GM23338 (cell line): Measurements from ENCODE around the gene FKBP10. TPM values are rescaled to one million over a fixed set of nuclear protein-coding genes. Genes with fewer than 3 reads are reported as not detected.

Experiments used
- ATAC-seq: fragments of 200-7000 bp; cut with Tn5 transposase; 3 replicates; pipeline ENCODE4 v1.9.1; 2020
- DNase-seq: peaks from one replicate; pipeline ENCODE4 v3.0.0-alpha.2; 2015; ENCODE audit warnings: low spot score
- H2AFZ ChIP-seq: fragments of 200-600 bp; sonication (generic); 2 replicates; pipeline ENCODE4 v1.8.0; 2016; ENCODE audit warnings: antibody characterized with exemption, mild to moderate bottlenecking, moderate library complexity
- H3F3A ChIP-seq: fragments of 200-600 bp; sonication (generic); replicated peaks from 2 replicates; pipeline ENCODE4 v1.8.0; 2017; ENCODE audit warnings: antibody characterized with exemption, mixed run types, low read depth
- H3K27ac ChIP-seq: fragments of 200-600 bp; sonication (generic); 2 replicates; pipeline ENCODE4 v1.6.1; 2016; ENCODE audit warnings: low read depth
- H3K27me3 ChIP-seq: fragments of 200-600 bp; sonication (generic); 2 replicates; pipeline ENCODE4 v1.8.0; 2016; ENCODE audit warnings: mild to moderate bottlenecking, mixed run types, moderate library complexity; ENCODE audit not compliant: insufficient read depth
- H3K36me3 ChIP-seq: fragments of 200-600 bp; sonication (generic); 2 replicates; pipeline ENCODE4 v1.8.0; 2016; ENCODE audit warnings: mild to moderate bottlenecking; ENCODE audit not compliant: insufficient read depth
- H3K4me1 ChIP-seq: fragments of 200-600 bp; sonication (generic); 2 replicates; pipeline ENCODE4 v1.8.0; 2016; ENCODE audit warnings: mild to moderate bottlenecking, moderate library complexity; ENCODE audit not compliant: insufficient read depth
- H3K4me2 ChIP-seq: fragments of 200-600 bp; sonication (generic); 2 replicates; pipeline ENCODE4 v1.7.1; 2017; ENCODE audit warnings: mixed run types
- H3K4me3 ChIP-seq: fragments of 200-600 bp; sonication (generic); 2 replicates; pipeline ENCODE4 v1.6.1; 2016; ENCODE audit warnings: mixed run types
- H3K79me2 ChIP-seq: fragments of 200-600 bp; sonication (generic); replicated peaks from 2 replicates; pipeline ENCODE4 v1.8.0; 2017; ENCODE audit warnings: mild to moderate bottlenecking; ENCODE audit not compliant: insufficient read depth
- H3K9me2 ChIP-seq: fragments of 200-600 bp; sonication (generic); 2 replicates; pipeline ENCODE4 v1.8.0; 2017; ENCODE audit not compliant: insufficient read depth
- H4K20me1 ChIP-seq: fragments of 200-600 bp; sonication (generic); replicated peaks from 2 replicates; pipeline ENCODE4 v1.8.0; 2017; ENCODE audit warnings: mild to moderate bottlenecking; ENCODE audit not compliant: insufficient read depth
- H3K27ac Mint-ChIP-seq: 2 replicates; pipeline ENCODE4 v1.8.0; 2020; ENCODE audit warnings: inconsistent platforms, mild to moderate bottlenecking, moderate library complexity, mixed read lengths
- H3K27me3 Mint-ChIP-seq: 3 replicates; pipeline ENCODE4 v1.8.0; 2022; ENCODE audit warnings: low read depth, mild to moderate bottlenecking, moderate library complexity, mixed read lengths, inconsistent platforms; ENCODE audit not compliant: insufficient read depth, poor library complexity
- H3K36me3 Mint-ChIP-seq: 3 replicates; pipeline ENCODE4 v1.8.0; 2021; ENCODE audit warnings: low read depth, mild to moderate bottlenecking, inconsistent platforms, moderate library complexity, mixed read lengths
- H3K4me1 Mint-ChIP-seq: 3 replicates; pipeline ENCODE4 v1.8.0; 2020; ENCODE audit warnings: mild to moderate bottlenecking, inconsistent platforms, mixed read lengths
- H3K4me3 Mint-ChIP-seq: 3 replicates; pipeline ENCODE4 v1.8.0; 2021; ENCODE audit warnings: moderate library complexity, mild to moderate bottlenecking, inconsistent platforms, mixed read lengths
- H3K9me3 Mint-ChIP-seq: 3 replicates; pipeline ENCODE4 v1.8.0; 2020; ENCODE audit warnings: moderate library complexity, mild to moderate bottlenecking, inconsistent platforms, mixed read lengths
- CREB1 ChIP-seq: fragments of 250-450 bp; sonication (Bioruptor Pico); IDR thresholded peaks from 2 replicates; pipeline ENCODE4 v1.5.0; 2020; ENCODE audit warnings: low read depth, mild to moderate bottlenecking, moderate library complexity
- EZH2phosphoT487 ChIP-seq: fragments of 200-600 bp; sonication (generic); IDR thresholded peaks from one replicate; pipeline ENCODE4 v1.8.1; 2018; ENCODE audit warnings: antibody characterized with exemption; ENCODE audit not compliant: unreplicated experiment
- JUNB ChIP-seq: IDR thresholded peaks from one replicate; pipeline ENCODE4 v1.6.1; 2016; ENCODE audit warnings: antibody characterized with exemption; ENCODE audit not compliant: unreplicated experiment
- POLR2AphosphoS5 ChIP-seq: IDR thresholded peaks from 2 replicates; pipeline ENCODE4 v1.6.1; 2016; ENCODE audit warnings: antibody characterized with exemption, low read depth
- STAT1 ChIP-seq: IDR thresholded peaks from one replicate; pipeline ENCODE4 v1.6.1; 2016; ENCODE audit warnings: antibody characterized with exemption; ENCODE audit not compliant: unreplicated experiment
- ZNF114 ChIP-seq: fragments of 250-450 bp; sonication (Bioruptor Pico); IDR thresholded peaks from 2 replicates; pipeline ENCODE4 v1.5.0; 2020; ENCODE audit warnings: mild to moderate bottlenecking, moderate library complexity
- ZNF331 ChIP-seq: fragments of 250-450 bp; sonication (Bioruptor Pico); IDR thresholded peaks from 2 replicates; pipeline ENCODE4 v1.5.0; 2020; ENCODE audit warnings: low read depth, mild to moderate bottlenecking, moderate library complexity
- polyA plus RNA-seq: library from polyadenylated mRNA; unstranded; fragments of >200 nt; fragmentation: Nextera tagmentation; extraction: Ambion mirVana; gene quantifications from 2 replicates; pipeline ENCODE4 v1.2.1, GENCODE V29; 2016
- total RNA-seq: library from RNA; depleted of rRNA; stranded (reverse); fragments of >200 nt; shearing (Covaris generic); gene quantifications from 2 replicates; pipeline ENCODE4 v1.2.3, GENCODE V29; 2014
- TF ChIP-seq, protein P1 (sequence below): fragments of 250-450 bp; sonication (Bioruptor Pico); IDR thresholded peaks from 2 replicates; pipeline ENCODE4 v1.5.0; 2020; ENCODE audit warnings: mild to moderate bottlenecking, moderate library complexity
- TF ChIP-seq, protein P2 (sequence below), 2 experiments: fragments of 200-600 bp in 1 of 2; sonication (generic) in 1 of 2; conservative IDR thresholded peaks; 2 replicates each; pipeline versions ENCODE4 v1.5.1 to v1.6.1; 2016 to 2017; ENCODE audit warnings: antibody characterized with exemption in 2 of 2, low read depth in 2 of 2, mild to moderate bottlenecking in 2 of 2, moderate library complexity in 1 of 2
- TF ChIP-seq, protein P3 (sequence below): IDR thresholded peaks from 2 replicates; pipeline ENCODE4 v1.6.1; 2016; ENCODE audit warnings: antibody characterized with exemption

Gene FKBP10
- total and polyA plus RNA-seq, 2 experiments from 2014 or later = 26.2 to 151 TPM

DNA sequence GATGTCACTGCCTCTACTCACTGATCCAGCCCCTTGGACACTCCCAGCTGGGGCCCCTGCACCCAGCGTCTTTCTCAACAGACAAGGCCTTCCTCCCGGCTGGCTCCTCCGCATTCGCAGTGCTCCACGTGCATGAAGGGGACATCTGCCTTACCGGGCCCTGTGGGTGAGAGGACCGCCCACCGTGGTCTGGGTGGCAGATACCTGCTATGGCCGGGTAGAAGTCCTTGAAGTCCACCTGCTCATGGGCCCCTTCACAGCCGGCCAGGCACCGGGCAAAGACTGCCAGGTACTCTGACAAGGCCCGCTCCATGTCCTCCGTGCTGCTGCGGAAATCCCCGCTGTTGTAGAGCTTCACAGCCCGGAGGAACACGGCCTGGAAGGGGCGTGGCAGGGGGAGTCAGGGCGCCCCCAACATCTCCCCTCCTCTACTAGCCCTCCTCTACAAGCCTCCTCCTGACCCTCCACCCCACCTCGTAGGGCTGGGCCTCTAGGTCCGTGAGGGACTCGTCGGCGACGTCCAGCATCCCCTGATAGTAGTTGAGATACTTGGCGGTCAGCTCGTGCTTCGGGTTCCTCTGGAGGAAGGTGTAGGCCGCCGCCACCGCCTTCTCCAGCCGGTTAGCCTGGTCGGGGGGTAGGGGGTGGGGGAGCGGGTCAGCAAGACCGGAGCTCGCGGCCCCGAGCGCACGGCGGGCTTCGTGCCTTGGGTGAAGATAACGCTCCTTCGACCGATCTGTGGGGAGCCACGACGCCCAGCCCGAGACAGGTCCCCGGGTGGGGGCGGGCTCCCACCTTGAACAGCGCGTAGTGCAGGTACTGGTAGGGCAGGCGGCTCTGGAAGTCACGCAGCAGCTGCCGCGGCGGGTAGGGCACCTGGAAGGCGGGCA is 1.9 kb upstream of the FKBP10 start:
- DNase-seq (peak; percentile 58), ATAC-seq (peak; percentile 13)
- Histone ChIP-seq H3K9me2 (no peaks in the 10 kb centered on the region), H3K4me1 (peaks cover 28% of the 10 kb centered on the region), H3K36me3 (no peaks in the 10 kb centered on the region), H2AFZ (peak overlapping the region; percentile 59; the same call in 1 of the 2 replicates), H4K20me1 (no peaks in the 10 kb centered on the region), H3K4me3 (peak overlapping the region; percentile 98), H3F3A (peaks cover 12% of the 10 kb centered on the region), H3K4me2 (peak overlapping the region; percentile 98), H3K27me3 (peaks cover 9% of the 10 kb centered on the region), H3K27ac (no peak overlapping the region), H3K79me2 (peaks cover 38% of the 10 kb centered on the region)
- H3K27ac Mint-ChIP-seq = no peak overlapping the region
- TF ChIP-seq ZNF114 (CRISPR knock-in tag) (no peak), POLR2AphosphoS5 (no peak), EZH2phosphoT487 (no peak), STAT1 (no peak), ZNF331 (CRISPR knock-in tag) (no peak), JUNB (no peak), CREB1 (CRISPR knock-in tag) (no peak)
- TF ChIP-seq, protein P1, sequence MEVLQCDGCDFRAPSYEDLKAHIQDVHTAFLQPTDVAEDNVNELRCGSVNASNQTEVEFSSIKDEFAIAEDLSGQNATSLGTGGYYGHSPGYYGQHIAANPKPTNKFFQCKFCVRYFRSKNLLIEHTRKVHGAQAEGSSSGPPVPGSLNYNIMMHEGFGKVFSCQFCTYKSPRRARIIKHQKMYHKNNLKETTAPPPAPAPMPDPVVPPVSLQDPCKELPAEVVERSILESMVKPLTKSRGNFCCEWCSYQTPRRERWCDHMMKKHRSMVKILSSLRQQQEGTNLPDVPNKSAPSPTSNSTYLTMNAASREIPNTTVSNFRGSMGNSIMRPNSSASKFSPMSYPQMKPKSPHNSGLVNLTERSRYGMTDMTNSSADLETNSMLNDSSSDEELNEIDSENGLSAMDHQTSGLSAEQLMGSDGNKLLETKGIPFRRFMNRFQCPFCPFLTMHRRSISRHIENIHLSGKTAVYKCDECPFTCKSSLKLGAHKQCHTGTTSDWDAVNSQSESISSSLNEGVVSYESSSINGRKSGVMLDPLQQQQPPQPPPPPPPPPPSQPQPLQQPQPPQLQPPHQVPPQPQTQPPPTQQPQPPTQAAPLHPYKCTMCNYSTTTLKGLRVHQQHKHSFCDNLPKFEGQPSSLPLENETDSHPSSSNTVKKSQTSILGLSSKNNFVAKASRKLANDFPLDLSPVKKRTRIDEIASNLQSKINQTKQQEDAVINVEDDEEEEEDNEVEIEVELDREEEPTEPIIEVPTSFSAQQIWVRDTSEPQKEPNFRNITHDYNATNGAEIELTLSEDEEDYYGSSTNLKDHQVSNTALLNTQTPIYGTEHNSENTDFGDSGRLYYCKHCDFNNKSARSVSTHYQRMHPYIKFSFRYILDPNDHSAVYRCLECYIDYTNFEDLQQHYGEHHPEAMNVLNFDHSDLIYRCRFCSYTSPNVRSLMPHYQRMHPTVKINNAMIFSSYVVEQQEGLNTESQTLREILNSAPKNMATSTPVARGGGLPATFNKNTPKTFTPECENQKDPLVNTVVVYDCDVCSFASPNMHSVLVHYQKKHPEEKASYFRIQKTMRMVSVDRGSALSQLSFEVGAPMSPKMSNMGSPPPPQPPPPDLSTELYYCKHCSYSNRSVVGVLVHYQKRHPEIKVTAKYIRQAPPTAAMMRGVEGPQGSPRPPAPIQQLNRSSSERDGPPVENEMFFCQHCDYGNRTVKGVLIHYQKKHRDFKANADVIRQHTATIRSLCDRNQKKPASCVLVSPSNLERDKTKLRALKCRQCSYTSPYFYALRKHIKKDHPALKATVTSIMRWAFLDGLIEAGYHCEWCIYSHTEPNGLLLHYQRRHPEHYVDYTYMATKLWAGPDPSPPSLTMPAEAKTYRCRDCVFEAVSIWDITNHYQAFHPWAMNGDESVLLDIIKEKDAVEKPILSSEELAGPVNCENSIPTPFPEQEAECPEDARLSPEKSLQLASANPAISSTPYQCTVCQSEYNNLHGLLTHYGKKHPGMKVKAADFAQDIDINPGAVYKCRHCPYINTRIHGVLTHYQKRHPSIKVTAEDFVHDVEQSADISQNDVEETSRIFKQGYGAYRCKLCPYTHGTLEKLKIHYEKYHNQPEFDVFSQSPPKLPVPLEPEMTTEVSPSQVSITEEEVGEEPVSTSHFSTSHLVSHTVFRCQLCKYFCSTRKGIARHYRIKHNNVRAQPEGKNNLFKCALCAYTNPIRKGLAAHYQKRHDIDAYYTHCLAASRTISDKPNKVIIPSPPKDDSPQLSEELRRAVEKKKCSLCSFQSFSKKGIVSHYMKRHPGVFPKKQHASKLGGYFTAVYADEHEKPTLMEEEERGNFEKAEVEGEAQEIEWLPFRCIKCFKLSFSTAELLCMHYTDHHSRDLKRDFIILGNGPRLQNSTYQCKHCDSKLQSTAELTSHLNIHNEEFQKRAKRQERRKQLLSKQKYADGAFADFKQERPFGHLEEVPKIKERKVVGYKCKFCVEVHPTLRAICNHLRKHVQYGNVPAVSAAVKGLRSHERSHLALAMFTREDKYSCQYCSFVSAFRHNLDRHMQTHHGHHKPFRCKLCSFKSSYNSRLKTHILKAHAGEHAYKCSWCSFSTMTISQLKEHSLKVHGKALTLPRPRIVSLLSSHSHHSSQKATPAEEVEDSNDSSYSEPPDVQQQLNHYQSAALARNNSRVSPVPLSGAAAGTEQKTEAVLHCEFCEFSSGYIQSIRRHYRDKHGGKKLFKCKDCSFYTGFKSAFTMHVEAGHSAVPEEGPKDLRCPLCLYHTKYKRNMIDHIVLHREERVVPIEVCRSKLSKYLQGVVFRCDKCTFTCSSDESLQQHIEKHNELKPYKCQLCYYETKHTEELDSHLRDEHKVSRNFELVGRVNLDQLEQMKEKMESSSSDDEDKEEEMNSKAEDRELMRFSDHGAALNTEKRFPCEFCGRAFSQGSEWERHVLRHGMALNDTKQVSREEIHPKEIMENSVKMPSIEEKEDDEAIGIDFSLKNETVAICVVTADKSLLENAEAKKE = no peak
- TF ChIP-seq, protein P2, sequence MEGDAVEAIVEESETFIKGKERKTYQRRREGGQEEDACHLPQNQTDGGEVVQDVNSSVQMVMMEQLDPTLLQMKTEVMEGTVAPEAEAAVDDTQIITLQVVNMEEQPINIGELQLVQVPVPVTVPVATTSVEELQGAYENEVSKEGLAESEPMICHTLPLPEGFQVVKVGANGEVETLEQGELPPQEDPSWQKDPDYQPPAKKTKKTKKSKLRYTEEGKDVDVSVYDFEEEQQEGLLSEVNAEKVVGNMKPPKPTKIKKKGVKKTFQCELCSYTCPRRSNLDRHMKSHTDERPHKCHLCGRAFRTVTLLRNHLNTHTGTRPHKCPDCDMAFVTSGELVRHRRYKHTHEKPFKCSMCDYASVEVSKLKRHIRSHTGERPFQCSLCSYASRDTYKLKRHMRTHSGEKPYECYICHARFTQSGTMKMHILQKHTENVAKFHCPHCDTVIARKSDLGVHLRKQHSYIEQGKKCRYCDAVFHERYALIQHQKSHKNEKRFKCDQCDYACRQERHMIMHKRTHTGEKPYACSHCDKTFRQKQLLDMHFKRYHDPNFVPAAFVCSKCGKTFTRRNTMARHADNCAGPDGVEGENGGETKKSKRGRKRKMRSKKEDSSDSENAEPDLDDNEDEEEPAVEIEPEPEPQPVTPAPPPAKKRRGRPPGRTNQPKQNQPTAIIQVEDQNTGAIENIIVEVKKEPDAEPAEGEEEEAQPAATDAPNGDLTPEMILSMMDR (conservative IDR thresholded peaks at IDR 0.05; ENCODE audit: low read depth in 2 of 2) = no peak
- TF ChIP-seq, protein P3, sequence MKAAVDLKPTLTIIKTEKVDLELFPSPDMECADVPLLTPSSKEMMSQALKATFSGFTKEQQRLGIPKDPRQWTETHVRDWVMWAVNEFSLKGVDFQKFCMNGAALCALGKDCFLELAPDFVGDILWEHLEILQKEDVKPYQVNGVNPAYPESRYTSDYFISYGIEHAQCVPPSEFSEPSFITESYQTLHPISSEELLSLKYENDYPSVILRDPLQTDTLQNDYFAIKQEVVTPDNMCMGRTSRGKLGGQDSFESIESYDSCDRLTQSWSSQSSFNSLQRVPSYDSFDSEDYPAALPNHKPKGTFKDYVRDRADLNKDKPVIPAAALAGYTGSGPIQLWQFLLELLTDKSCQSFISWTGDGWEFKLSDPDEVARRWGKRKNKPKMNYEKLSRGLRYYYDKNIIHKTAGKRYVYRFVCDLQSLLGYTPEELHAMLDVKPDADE = no peak
- peaks cover 32% of the 10 kb centered on the region for H3K36me3 Mint-ChIP-seq
- peaks cover 9% of the 10 kb centered on the region; the same call in 2 of the 3 replicates for H3K9me3 Mint-ChIP-seq
- peaks cover 22% of the 10 kb centered on the region for H3K27me3 Mint-ChIP-seq
- H3K4me1 Mint-ChIP-seq = peaks cover 19% of the 10 kb centered on the region
- H3K4me3 Mint-ChIP-seq = peak overlapping the region; percentile 76
